ENCODE results near the gene MLPH.

GRCh38 chr2:237577458-237577857 is 90.4 kb downstream of the MLPH start:
- TF ChIP-seq CTCF (IDR thresholded peaks at IDR 0.05; ENCODE audit: insufficient read depth, low read length, poor library complexity, severe bottlenecking) = no peak
- no peak for TF ChIP-seq EZH2phosphoT487 (conservative IDR thresholded peaks at IDR 0.05; ENCODE audit: low read length)
